GM18505 (cell line): ENCODE data around the gene CIB2.
A peak's percentile ranks its signal among the peaks of the same experiment; 100 is the strongest.

Source experiments
- ATAC-seq: cut with Tn5 transposase; IDR thresholded peaks from one replicate; pipeline ENCODE4 v1.9.1; 2021; ENCODE audit not compliant: unreplicated experiment
- POLR2A ChIP-seq: IDR thresholded peaks from 4 replicates; pipeline ENCODE4 v1.6.1; 2011; ENCODE audit warnings: borderline replicate concordance; ENCODE audit not compliant: insufficient read depth, insufficient read length; ENCODE audit errors: extremely low read depth

CIB2 gene

GRCh38 chr15:78131295-78132061 lies at the start of gene CIB2:
TSS of gene CIB2 (minus strand) at chr15:78131445. CDS start at chr15:78131215, 230 bp downstream.
- TF ChIP-seq POLR2A, result peak; percentile 60
- peak; percentile 80 for ATAC-seq

- TF ChIP-seq POLR2A, result no peak
- ATAC-seq, result no peak
Measured at GRCh38 chr15:78179906-78180305, 48.7 kb upstream of the CIB2 start.

GRCh38 chr15:78179286-78179840 lies 48.1 kb upstream of the CIB2 start:
- TF ChIP-seq POLR2A, result no peak
- ATAC-seq, result no peak

- ATAC-seq, result no peak
- no peak for TF ChIP-seq POLR2A
Measured at GRCh38 chr15:78178064-78178463, 46.8 kb upstream of the CIB2 start.

- TF ChIP-seq POLR2A, result no peak
- ATAC-seq, result no peak
Measured at GRCh38 chr15:78177447-78177873, 46.2 kb upstream of the CIB2 start.

GRCh38 chr15:78175330-78175729 lies 44.1 kb upstream of the CIB2 start:
- no peak for ATAC-seq
- TF ChIP-seq POLR2A, result no peak

- ATAC-seq, result no peak
Measured at GRCh38 chr15:78174401-78174800, 43.2 kb upstream of the CIB2 start.

GRCh38 chr15:78171864-78172472 lies 40.7 kb upstream of the CIB2 start:
- no peak for ATAC-seq
- TF ChIP-seq POLR2A, result no peak

More at GRCh38 chr15:78174401-78174800, 43.2 kb upstream of the CIB2 start:
- no peak for TF ChIP-seq POLR2A

GRCh38 chr15:78170848-78171773 lies 39.9 kb upstream of the CIB2 start:
- peak; percentile 63 for ATAC-seq
- TF ChIP-seq POLR2A, result no peak

- TF ChIP-seq POLR2A, result no peak
- ATAC-seq, result no peak
Measured at GRCh38 chr15:78168608-78169007, 37.4 kb upstream of the CIB2 start.

- no peak for TF ChIP-seq POLR2A
- ATAC-seq, result peak; percentile 70
Measured at GRCh38 chr15:78167227-78167888, 36.1 kb upstream of the CIB2 start.

- no peak for TF ChIP-seq POLR2A
- no peak for ATAC-seq
Measured at GRCh38 chr15:78164010-78164409, 32.8 kb upstream of the CIB2 start.
